ENCODE measurements around the gene SHC3. TPM values are rescaled to one million over a fixed set of nuclear protein-coding genes. Genes with fewer than 3 reads are reported as not detected.

Gene SHC3
- total and polyA plus RNA-seq, 2 donors (not counting 1 experiment from before 2014, with no cell fraction given), result 1.7 to 16.2 TPM

DNA sequence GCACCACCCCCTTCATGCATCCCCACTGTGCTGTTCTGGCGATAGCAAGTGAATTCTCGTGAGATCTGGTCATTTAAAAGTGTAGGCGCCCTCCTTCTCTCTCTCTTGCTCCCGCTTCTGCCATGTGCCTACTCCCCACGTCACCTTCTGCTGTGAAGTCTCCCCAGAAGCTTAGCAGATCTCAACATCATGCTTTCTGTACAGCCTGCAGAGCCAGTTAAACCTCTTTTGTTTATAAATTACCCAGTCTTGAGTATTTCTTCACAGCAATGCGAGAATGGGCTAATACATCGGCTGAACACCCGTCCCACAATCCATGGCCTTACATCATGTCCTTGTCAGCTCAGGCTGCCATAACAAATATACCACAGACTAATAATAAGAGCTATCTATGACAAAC is 17.4 kb downstream of the SHC3 start:
- H3K27me3 ChIP-seq (ENCODE audit: control insufficient read depth, insufficient read depth, low read length), result no peaks in the 10 kb centered on the region
- no peak overlapping the region for H2AFZ ChIP-seq (ENCODE audit: low read length)
- H3K36me3 ChIP-seq (ENCODE audit: control insufficient read depth, insufficient read depth, low read length), result no peaks in the 10 kb centered on the region
- DNase-seq (ENCODE audit: low read depth in 2 of 2), result no peak
- H3K4me2 ChIP-seq (ENCODE audit: extremely low read depth, insufficient read depth, low read length), result no peak overlapping the region
- no peaks in the 10 kb centered on the region for H3K79me2 ChIP-seq (ENCODE audit: control insufficient read depth, insufficient read depth, low read length)
- H4K20me1 ChIP-seq (ENCODE audit: control insufficient read depth, extremely low read depth, insufficient read depth, low read length), result no peaks in the 10 kb centered on the region
- no peak overlapping the region for H3K4me3 ChIP-seq (replicated peaks in 1 of 4; ENCODE audit: control extremely low read depth in 1 of 4, insufficient read depth in 1 of 4, low read depth in 3 of 4, low read length in 4 of 4)
- no peaks in the 10 kb centered on the region for H3K9me3 ChIP-seq (ENCODE audit: control insufficient read depth, insufficient read depth, low read depth, low read length)
- TF ChIP-seq EZH2 (IDR thresholded peaks at IDR 0.05; ENCODE audit: low read length, missing control alignments), result no peak
- TF ChIP-seq, protein P1, sequence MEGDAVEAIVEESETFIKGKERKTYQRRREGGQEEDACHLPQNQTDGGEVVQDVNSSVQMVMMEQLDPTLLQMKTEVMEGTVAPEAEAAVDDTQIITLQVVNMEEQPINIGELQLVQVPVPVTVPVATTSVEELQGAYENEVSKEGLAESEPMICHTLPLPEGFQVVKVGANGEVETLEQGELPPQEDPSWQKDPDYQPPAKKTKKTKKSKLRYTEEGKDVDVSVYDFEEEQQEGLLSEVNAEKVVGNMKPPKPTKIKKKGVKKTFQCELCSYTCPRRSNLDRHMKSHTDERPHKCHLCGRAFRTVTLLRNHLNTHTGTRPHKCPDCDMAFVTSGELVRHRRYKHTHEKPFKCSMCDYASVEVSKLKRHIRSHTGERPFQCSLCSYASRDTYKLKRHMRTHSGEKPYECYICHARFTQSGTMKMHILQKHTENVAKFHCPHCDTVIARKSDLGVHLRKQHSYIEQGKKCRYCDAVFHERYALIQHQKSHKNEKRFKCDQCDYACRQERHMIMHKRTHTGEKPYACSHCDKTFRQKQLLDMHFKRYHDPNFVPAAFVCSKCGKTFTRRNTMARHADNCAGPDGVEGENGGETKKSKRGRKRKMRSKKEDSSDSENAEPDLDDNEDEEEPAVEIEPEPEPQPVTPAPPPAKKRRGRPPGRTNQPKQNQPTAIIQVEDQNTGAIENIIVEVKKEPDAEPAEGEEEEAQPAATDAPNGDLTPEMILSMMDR (conservative IDR thresholded peaks at IDR 0.05 in 1 of 2, IDR thresholded peaks at IDR 0.05 in 1 of 2; ENCODE audit: low read depth in 1 of 2, low read length in 2 of 2), result no peak
- no peak overlapping the region for H3K9ac ChIP-seq (ENCODE audit: insufficient read depth, low read length)
- no peak overlapping the region for H3K27ac ChIP-seq (ENCODE audit: insufficient read depth, low read length)
- H3K4me1 ChIP-seq (ENCODE audit: control insufficient read depth, extremely low read depth, insufficient read depth, low read length), result no peaks in the 10 kb centered on the region

DNA sequence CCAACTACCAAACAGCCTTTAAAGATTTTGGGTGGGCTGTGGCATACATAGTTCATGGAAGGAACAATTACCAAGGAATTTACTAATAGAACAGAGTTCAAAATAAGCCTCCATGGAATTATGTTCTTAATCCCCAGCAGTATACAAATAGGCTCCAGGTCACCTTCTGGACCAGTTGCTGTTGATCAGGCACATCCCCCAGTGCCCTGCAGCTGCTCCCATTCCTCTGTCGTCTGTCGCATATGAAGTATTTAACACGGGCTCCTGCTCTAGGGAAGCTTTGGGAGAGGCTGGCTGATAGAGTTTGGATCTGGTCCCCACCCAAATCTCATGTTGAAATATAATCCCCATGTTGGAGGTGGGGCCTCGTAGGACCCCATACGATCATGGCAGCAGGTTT is 17.8 kb downstream of the SHC3 start:
- no peak overlapping the region for H3K4me2 ChIP-seq (ENCODE audit: extremely low read depth, insufficient read depth, low read length)
- H3K9me3 ChIP-seq (ENCODE audit: control insufficient read depth, insufficient read depth, low read depth, low read length), result no peaks in the 10 kb centered on the region
- no peaks in the 10 kb centered on the region for H3K36me3 ChIP-seq (ENCODE audit: control insufficient read depth, insufficient read depth, low read length)
- H3K27ac ChIP-seq (ENCODE audit: insufficient read depth, low read length), result no peak overlapping the region
- H3K27me3 ChIP-seq (ENCODE audit: control insufficient read depth, insufficient read depth, low read length), result no peaks in the 10 kb centered on the region
- no peak for DNase-seq (ENCODE audit: low read depth in 2 of 2)
- no peaks in the 10 kb centered on the region for H3K4me1 ChIP-seq (ENCODE audit: control insufficient read depth, extremely low read depth, insufficient read depth, low read length)
- H3K4me3 ChIP-seq (replicated peaks in 1 of 4; ENCODE audit: control extremely low read depth in 1 of 4, insufficient read depth in 1 of 4, low read depth in 3 of 4, low read length in 4 of 4), result no peak overlapping the region
- no peaks in the 10 kb centered on the region for H4K20me1 ChIP-seq (ENCODE audit: control insufficient read depth, extremely low read depth, insufficient read depth, low read length)
- H3K9ac ChIP-seq (ENCODE audit: insufficient read depth, low read length), result no peak overlapping the region
- H2AFZ ChIP-seq (ENCODE audit: low read length), result no peak overlapping the region
- TF ChIP-seq, protein P1 (conservative IDR thresholded peaks at IDR 0.05 in 1 of 2, IDR thresholded peaks at IDR 0.05 in 1 of 2; ENCODE audit: low read depth in 1 of 2, low read length in 2 of 2), result no peak
- no peak for TF ChIP-seq EZH2 (IDR thresholded peaks at IDR 0.05; ENCODE audit: low read length, missing control alignments)
- H3K79me2 ChIP-seq (ENCODE audit: control insufficient read depth, insufficient read depth, low read length), result no peaks in the 10 kb centered on the region

DNA sequence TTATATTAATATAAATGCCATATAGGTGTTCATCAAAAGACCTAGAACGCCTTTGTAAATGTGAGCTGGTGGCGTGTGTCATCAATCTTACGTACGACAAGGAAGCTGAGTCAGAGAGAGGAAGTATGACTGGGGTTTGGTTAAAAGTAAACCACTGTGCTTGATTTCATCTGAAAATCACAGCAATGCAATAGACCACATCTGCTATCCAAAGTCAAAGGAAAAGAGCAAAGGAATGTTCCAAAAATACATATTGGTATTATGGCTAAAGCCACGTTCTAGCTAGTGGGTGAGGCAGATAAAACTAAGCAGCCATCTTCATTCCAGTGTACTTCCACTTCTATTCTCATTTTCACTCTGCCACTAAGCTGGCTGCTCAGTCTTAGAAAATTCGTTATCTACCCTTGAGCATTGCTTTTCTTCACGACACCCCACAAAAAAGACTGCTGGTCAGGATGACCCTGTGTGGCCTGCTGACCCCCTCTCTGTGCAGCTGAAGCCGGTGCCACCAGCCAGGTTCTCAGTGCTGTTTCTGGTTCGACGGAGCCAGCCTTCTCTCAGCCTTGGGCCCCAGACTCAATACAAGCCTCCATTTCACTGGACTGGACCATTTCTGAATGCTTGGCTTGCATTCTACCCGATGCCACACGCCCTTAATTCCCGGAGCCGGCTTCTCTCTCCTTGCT is 23.8 kb downstream of the SHC3 start:
- H3K9ac ChIP-seq (ENCODE audit: insufficient read depth, low read length), result no peak overlapping the region
- H4K20me1 ChIP-seq (ENCODE audit: control insufficient read depth, extremely low read depth, insufficient read depth, low read length), result no peaks in the 10 kb centered on the region
- H3K4me3 ChIP-seq (replicated peaks in 1 of 4; ENCODE audit: control extremely low read depth in 1 of 4, insufficient read depth in 1 of 4, low read depth in 3 of 4, low read length in 4 of 4), result no peak overlapping the region
- no peaks in the 10 kb centered on the region for H3K79me2 ChIP-seq (ENCODE audit: control insufficient read depth, insufficient read depth, low read length)
- H2AFZ ChIP-seq (ENCODE audit: low read length), result peak overlapping the region; percentile 3
- peak; percentile 92 to 97 for DNase-seq (ENCODE audit: low read depth in 2 of 2)
- H3K27ac ChIP-seq (ENCODE audit: insufficient read depth, low read length), result peak overlapping the region; percentile 83
- H3K36me3 ChIP-seq (ENCODE audit: control insufficient read depth, insufficient read depth, low read length), result no peaks in the 10 kb centered on the region
- TF ChIP-seq, protein P1 (conservative IDR thresholded peaks at IDR 0.05 in 1 of 2, IDR thresholded peaks at IDR 0.05 in 1 of 2; ENCODE audit: low read depth in 1 of 2, low read length in 2 of 2), result no peak
- TF ChIP-seq EZH2 (IDR thresholded peaks at IDR 0.05; ENCODE audit: low read length, missing control alignments), result no peak
- H3K27me3 ChIP-seq (ENCODE audit: control insufficient read depth, insufficient read depth, low read length), result no peaks in the 10 kb centered on the region
- H3K4me1 ChIP-seq (ENCODE audit: control insufficient read depth, extremely low read depth, insufficient read depth, low read length), result peaks cover 21% of the 10 kb centered on the region
- H3K4me2 ChIP-seq (ENCODE audit: extremely low read depth, insufficient read depth, low read length), result peak overlapping the region; percentile 21
- H3K9me3 ChIP-seq (ENCODE audit: control insufficient read depth, insufficient read depth, low read depth, low read length), result no peaks in the 10 kb centered on the region
